Neural cell (in vitro differentiated cells): ENCODE measurements around the gene NLRC3. TPM values are rescaled to one million over a fixed set of nuclear protein-coding genes. Genes with fewer than 3 reads are reported as not detected.

Experiments
- H2AFZ ChIP-seq: fragments of 200-600, 300-800 bp; sonication (generic), shearing (Covaris generic); 2 replicates; pipeline ENCODE4 v1.6.0; 2014; ENCODE audit warnings: low read depth, mild to moderate bottlenecking, antibody characterized with exemption, low read length, moderate library complexity
- H3F3A ChIP-seq: fragments of 200-600 bp; shearing (Covaris generic); 2 replicates; pipeline ENCODE4 v1.6.1; 2016; ENCODE audit warnings: mild to moderate bottlenecking, moderate library complexity, mixed read lengths, antibody characterized with exemption, low read length; ENCODE audit not compliant: insufficient read depth, poor library complexity, severe bottlenecking
- H3K27ac ChIP-seq: fragments of 200-600, 300-800 bp; sonication (generic), shearing (Covaris generic); 2 replicates; pipeline ENCODE4 v1.5.1; 2014; ENCODE audit warnings: mild to moderate bottlenecking, low read length, moderate library complexity
- H3K27me3 ChIP-seq: fragments of 300-800, 200-600 bp; sonication (generic), shearing (Covaris generic); 2 replicates; pipeline ENCODE4 v1.6.0; 2014; ENCODE audit warnings: mild to moderate bottlenecking, low read depth, low read length, moderate library complexity; ENCODE audit not compliant: insufficient read depth
- H3K36me3 ChIP-seq: fragments of 300-800, 200-600 bp; sonication (generic), shearing (Covaris generic); 2 replicates; pipeline ENCODE4 v1.5.1; 2014; ENCODE audit warnings: mild to moderate bottlenecking, antibody characterized with exemption, low read length, moderate library complexity; ENCODE audit not compliant: insufficient read depth
- H3K4me2 ChIP-seq: fragments of 300-800, 200-600 bp; sonication (generic), shearing (Covaris generic); 2 replicates; pipeline ENCODE4 v1.6.0; 2014; ENCODE audit warnings: mild to moderate bottlenecking, low read length
- H3K4me3 ChIP-seq: fragments of 300-800, 200-600 bp; sonication (generic), shearing (Covaris generic); 2 replicates; pipeline ENCODE4 v1.5.1; 2014; ENCODE audit warnings: mild to moderate bottlenecking, low read length, moderate library complexity
- H3K79me2 ChIP-seq: fragments of 200-600 bp; shearing (Covaris generic); replicated peaks from 2 replicates; pipeline ENCODE4 v1.6.0; 2014; ENCODE audit warnings: mild to moderate bottlenecking, low read length, moderate library complexity; ENCODE audit not compliant: insufficient read depth
- H3K9ac ChIP-seq: fragments of 300-800, 200-600 bp; sonication (generic), shearing (Covaris generic); 2 replicates; pipeline ENCODE4 v1.6.1; 2016; ENCODE audit warnings: mild to moderate bottlenecking, low read length, mixed read lengths
- H3K9me2 ChIP-seq: fragments of 200-600 bp; shearing (Covaris generic); 2 replicates; pipeline ENCODE4 v1.6.1; 2016; ENCODE audit warnings: mild to moderate bottlenecking, low read length, mixed read lengths; ENCODE audit not compliant: insufficient read depth
- H3K9me3 ChIP-seq: fragments of 200-600, 300-800 bp; sonication (generic), shearing (Covaris generic); 2 replicates; pipeline ENCODE4 v1.6.1; 2016; ENCODE audit warnings: mild to moderate bottlenecking, mixed run types, low read length, moderate library complexity, mixed read lengths
- H4K20me1 ChIP-seq: fragments of 200-600 bp; shearing (Covaris generic); 2 replicates; pipeline ENCODE4 v1.6.1; 2016; ENCODE audit warnings: mild to moderate bottlenecking, mixed run types; ENCODE audit not compliant: insufficient read depth
- CTCF ChIP-seq: fragments of 450-650 bp; IDR thresholded peaks from 2 replicates; pipeline ENCODE4 v1.5.1; 2014; ENCODE audit warnings: antibody characterized with exemption, mild to moderate bottlenecking, moderate library complexity; ENCODE audit not compliant: poor library complexity, severe bottlenecking
- EP300 ChIP-seq: fragments of 450-650 bp; conservative IDR thresholded peaks from 2 replicates; pipeline ENCODE4 v1.6.1; 2014; ENCODE audit warnings: antibody characterized with exemption, mild to moderate bottlenecking, moderate library complexity; ENCODE audit not compliant: poor library complexity, severe bottlenecking
- EZH2 ChIP-seq: fragments of 200-600, 300-800 bp; shearing (Covaris generic), sonication (generic); IDR thresholded peaks from 2 replicates; pipeline ENCODE4 v1.6.1; 2014; ENCODE audit warnings: antibody characterized with exemption, low read length, borderline replicate concordance, mild to moderate bottlenecking; ENCODE audit not compliant: insufficient read depth, poor library complexity, severe bottlenecking
- MXI1 ChIP-seq: fragments of 450-650 bp; conservative IDR thresholded peaks from 2 replicates; pipeline ENCODE4 v1.6.1; 2014; ENCODE audit warnings: antibody characterized with exemption, mild to moderate bottlenecking; ENCODE audit not compliant: poor library complexity, severe bottlenecking
- RAD21 ChIP-seq: fragments of 450-650 bp; conservative IDR thresholded peaks from 2 replicates; pipeline ENCODE4 v1.6.1; 2014; ENCODE audit warnings: antibody characterized with exemption, mild to moderate bottlenecking, moderate library complexity
- REST ChIP-seq: IDR thresholded peaks from 2 replicates; pipeline ENCODE4 v1.6.1; 2012; ENCODE audit warnings: borderline replicate concordance
- SMC3 ChIP-seq: fragments of 450-650 bp; conservative IDR thresholded peaks from 2 replicates; pipeline ENCODE4 v1.6.1; 2014; ENCODE audit warnings: antibody characterized with exemption, mild to moderate bottlenecking, moderate library complexity; ENCODE audit not compliant: poor library complexity
- TAF1 ChIP-seq: IDR thresholded peaks from 2 replicates; pipeline ENCODE4 v1.6.1; 2012; ENCODE audit warnings: low read depth
- polyA plus RNA-seq: library from polyadenylated mRNA; depleted of rRNA; stranded (reverse); fragments of >200 nt; gene quantifications from 2 replicates; pipeline ENCODE4 v1.2.3, GENCODE V29; 2014

NLRC3 gene
- polyA plus RNA-seq, 1 donor from 2014 or later = 0.57 TPM

DNA sequence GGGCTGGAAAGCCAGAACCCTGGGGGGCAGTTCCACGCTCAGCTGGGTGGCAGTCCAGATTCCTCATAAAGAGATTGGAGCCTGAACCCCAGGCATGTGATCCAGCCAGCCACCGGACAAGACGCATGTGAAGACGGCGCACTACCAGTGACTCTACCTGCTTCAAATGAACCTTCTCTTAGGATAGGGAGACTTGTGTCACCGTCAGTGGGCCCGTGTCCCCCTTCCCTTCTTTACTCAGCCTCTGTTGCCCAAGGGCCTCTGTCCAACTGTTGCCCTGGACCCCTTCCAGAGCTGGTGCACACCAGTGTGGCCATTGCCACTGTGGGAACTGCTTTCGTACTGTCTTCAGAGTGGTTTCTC is 58.2 kb downstream of the NLRC3 start (continued):
- TF ChIP-seq RAD21 (no peak), TAF1 (no peak), SMC3 (no peak)

DNA sequence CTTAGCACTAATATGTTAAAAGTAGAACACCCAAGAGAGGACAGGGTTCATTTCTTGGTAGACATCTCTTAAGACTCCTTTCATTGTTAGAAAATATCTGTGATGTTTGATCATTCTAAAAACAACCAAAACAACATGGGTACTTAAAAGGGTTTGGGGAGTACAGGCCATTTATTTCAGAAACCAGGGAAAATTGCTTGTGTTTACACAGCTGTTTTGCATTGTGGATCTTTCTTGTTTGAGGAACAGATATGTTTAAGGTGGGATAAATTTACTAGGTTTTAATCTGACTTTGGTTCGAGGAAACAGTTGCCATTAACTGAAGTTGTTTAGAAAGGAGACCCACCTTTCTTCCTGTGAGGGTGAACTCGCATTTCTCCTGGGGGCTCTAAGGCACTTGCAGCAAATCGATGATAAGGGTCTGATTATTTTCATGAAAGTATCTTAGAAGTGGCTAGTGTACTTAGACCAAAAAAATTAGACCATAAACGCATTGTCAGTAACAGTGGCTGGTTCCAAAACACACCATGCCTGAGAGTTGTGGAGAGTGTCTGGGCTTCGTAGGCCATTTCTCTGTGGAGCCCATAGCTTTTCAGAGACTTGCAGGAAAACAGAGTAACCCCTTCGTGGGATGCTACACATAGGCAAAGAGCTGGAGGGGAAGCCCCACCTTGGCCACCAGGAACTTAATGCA is 58.8 kb downstream of the NLRC3 start:
- peaks cover 5% of the 10 kb centered on the region for H3K36me3 ChIP-seq
- no peak overlapping the region for H3K27ac ChIP-seq
- no peak overlapping the region for H2AFZ ChIP-seq
- no peak for TF ChIP-seq RAD21
- TF ChIP-seq REST = no peak
- no peak for TF ChIP-seq CTCF
- TF ChIP-seq EP300 = no peak
- no peak for TF ChIP-seq MXI1
- H3F3A ChIP-seq = no peaks in the 10 kb centered on the region
- no peak overlapping the region for H3K9ac ChIP-seq
- H3K79me2 ChIP-seq = no peaks in the 10 kb centered on the region
- no peaks in the 10 kb centered on the region for H4K20me1 ChIP-seq
- H3K9me3 ChIP-seq = no peaks in the 10 kb centered on the region
- no peak overlapping the region for H3K4me2 ChIP-seq
- no peak overlapping the region for H3K4me3 ChIP-seq
- H3K9me2 ChIP-seq = no peaks in the 10 kb centered on the region
- H3K27me3 ChIP-seq = no peaks in the 10 kb centered on the region

DNA sequence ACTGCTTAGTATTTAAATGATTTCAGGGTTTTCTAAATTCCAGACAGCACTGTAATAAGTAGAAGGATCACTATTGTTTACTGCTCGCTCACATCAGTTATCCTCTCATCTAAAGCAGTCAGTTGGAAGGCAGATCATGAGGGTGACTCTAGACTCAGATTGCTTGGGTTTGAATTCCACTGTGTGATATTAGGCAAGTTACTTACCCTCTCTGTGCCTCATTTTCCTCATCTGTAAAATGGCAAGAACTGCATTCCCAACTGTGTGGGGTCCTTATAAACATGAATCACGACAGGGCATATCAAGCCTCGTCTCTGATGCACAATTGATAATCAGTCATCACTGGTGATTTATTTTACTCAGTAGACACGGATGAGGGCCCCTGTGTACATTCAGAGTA is 61.3 kb downstream of the NLRC3 start:
- Histone ChIP-seq H3K79me2 (no peaks in the 10 kb centered on the region), H3K27ac (no peak overlapping the region), H3K9me2 (no peaks in the 10 kb centered on the region), H3K9ac (no peak overlapping the region), H3K27me3 (no peaks in the 10 kb centered on the region), H3F3A (no peaks in the 10 kb centered on the region), H3K36me3 (no peaks in the 10 kb centered on the region), H3K4me2 (no peak overlapping the region), H3K9me3 (no peaks in the 10 kb centered on the region), H3K4me3 (no peak overlapping the region), H2AFZ (no peak overlapping the region), H4K20me1 (no peaks in the 10 kb centered on the region)
- no peak for TF ChIP-seq TAF1
- no peak for TF ChIP-seq CTCF
- no peak for TF ChIP-seq EZH2
- no peak for TF ChIP-seq REST
- TF ChIP-seq SMC3 = no peak
- no peak for TF ChIP-seq MXI1
- no peak for TF ChIP-seq EP300
